Ascending aorta (tissue), 2 donors: ENCODE results near the gene CHRNA4. TPM values are rescaled to one million over a fixed set of nuclear protein-coding genes. Genes with fewer than 3 reads are reported as not detected.

ENCODE experiments used
- DNase-seq, 2 donors: peaks; one replicate each; pipeline ENCODE4 v3.0.0-alpha.2; 2019; ENCODE audit warnings: low spot score in 2 of 2
- H3K27ac ChIP-seq, 2 donors: fragments of 200-600 bp; sonication (generic); one replicate each; pipeline ENCODE4 v1.5.1; 2016 to 2017; ENCODE audit warnings: mild to moderate bottlenecking in 1 of 2
- H3K27me3 ChIP-seq: fragments of 200-600 bp; sonication (generic); one replicate; pipeline ENCODE4 v1.5.1; 2017
- H3K36me3 ChIP-seq, 2 donors: fragments of 200-600 bp; sonication (generic); one replicate each; pipeline ENCODE4 v1.5.1; 2016
- H3K4me1 ChIP-seq, 2 donors: fragments of 200-600 bp; sonication (generic); one replicate each; pipeline ENCODE4 v1.5.1; 2016 to 2017; ENCODE audit warnings: mild to moderate bottlenecking in 1 of 2
- H3K4me3 ChIP-seq, 2 donors: fragments of 200-600 bp; sonication (generic); one replicate each; pipeline ENCODE4 v1.5.1; 2016 to 2017; ENCODE audit warnings: mild to moderate bottlenecking in 1 of 2
- H3K9me3 ChIP-seq, 2 donors: fragments of 200-600 bp; sonication (generic); one replicate each; pipeline ENCODE4 v1.5.1; 2016
- intact Hi-C: fragments of 100-400 bp; cut with DNase I; formaldehyde crosslinking; loops from one replicate; pipeline ENCODE4 v1.15.1; 2023
- total RNA-seq: library from RNA; depleted of rRNA; stranded (reverse); fragments of >200 nt; gene quantifications from one replicate; pipeline ENCODE4 v1.1.0, GENCODE V29; 2016
- TF ChIP-seq, protein P1 (sequence below), 3 experiments: fragments of 200-600 bp in 2 of 3; fragments of 450-650 bp in 1 of 3; sonication (generic) in 2 of 3; IDR thresholded peaks; one replicate each; pipeline ENCODE4 v1.5.1; 2016 to 2019; ENCODE audit warnings: antibody characterized with exemption in 3 of 3, mild to moderate bottlenecking in 1 of 3, moderate library complexity in 1 of 3

CHRNA4 gene
- total RNA-seq, 1 donor from 2014 or later, result not detected

DNA sequence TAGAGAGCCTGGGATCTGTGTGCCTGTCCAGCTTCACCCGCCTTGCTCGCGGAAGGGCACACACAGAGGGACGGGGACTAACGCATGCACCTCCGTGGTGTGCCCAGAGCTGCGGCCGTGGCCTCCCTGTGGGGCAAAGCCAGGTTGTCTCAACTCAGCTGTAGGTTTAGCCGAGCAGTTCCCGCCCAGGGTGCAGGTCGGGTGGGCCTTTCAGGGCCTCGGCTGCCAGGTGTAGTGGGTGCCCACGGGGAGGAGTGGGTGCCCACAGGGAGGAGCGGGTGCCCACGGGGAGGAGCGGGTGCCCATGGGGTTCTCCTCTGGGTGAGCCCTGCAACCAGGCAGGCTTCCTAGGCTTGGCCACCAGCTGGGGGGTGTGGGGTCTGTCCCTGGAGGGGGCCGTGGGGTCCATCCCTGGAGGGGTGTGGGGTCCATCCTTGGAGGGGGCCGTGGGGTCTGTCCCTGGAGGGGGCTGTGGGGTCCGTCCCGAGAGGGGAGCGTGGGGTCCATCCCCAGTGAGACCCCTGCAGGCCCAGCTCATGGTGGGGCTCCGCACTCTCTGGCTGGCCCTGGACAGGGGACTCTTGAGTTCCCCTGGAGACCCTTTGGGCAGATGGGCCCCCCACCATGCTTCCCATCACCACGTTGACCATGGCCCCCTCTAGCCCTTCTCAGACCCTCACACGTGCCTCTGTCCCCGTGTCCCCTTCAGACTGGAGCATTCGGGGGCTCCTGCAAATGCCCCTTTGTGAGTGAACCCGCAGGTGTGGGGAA, 37.8 kb upstream of the CHRNA4 start:
- no peak for DNase-seq
- Histone ChIP-seq H3K27me3 (no peaks in the 10 kb centered on the region), H3K9me3 (no peaks in the 10 kb centered on the region), H3K36me3 (no peaks in the 10 kb centered on the region), H3K4me1 (no peaks in the 10 kb centered on the region), H3K4me3 (no peak overlapping the region), H3K27ac (no peak overlapping the region)
- TF ChIP-seq, protein P1, sequence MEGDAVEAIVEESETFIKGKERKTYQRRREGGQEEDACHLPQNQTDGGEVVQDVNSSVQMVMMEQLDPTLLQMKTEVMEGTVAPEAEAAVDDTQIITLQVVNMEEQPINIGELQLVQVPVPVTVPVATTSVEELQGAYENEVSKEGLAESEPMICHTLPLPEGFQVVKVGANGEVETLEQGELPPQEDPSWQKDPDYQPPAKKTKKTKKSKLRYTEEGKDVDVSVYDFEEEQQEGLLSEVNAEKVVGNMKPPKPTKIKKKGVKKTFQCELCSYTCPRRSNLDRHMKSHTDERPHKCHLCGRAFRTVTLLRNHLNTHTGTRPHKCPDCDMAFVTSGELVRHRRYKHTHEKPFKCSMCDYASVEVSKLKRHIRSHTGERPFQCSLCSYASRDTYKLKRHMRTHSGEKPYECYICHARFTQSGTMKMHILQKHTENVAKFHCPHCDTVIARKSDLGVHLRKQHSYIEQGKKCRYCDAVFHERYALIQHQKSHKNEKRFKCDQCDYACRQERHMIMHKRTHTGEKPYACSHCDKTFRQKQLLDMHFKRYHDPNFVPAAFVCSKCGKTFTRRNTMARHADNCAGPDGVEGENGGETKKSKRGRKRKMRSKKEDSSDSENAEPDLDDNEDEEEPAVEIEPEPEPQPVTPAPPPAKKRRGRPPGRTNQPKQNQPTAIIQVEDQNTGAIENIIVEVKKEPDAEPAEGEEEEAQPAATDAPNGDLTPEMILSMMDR (IDR thresholded peaks at IDR 0.05), result no peak
- intact Hi-C loops, result no loop called here

DNA sequence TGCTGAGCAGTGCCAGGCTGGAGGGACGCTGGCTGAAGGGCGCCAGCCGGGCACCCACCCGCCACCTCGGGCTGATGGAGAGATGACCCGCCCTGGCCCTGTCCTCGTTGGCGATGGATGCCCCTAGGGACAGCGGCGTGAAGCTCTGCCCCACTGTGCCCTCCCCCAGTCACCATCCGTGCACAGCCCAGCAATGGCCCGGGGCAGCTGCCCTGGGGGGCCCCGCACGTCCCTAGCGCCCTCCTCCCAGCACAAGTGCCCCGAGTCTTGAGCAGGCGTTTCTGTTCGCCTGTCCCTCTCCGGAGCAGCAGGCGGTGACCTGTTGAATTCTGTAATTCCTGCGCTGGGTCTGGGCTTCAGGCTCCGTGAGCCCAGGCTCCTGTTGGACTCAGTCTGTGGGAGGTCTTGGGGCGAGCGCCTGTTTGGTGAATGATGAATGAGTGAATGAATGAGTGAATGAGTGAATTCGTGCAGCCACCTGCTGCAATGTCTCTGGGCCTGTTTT, 36.8 kb upstream of the CHRNA4 start:
- no peaks in the 10 kb centered on the region for H3K9me3 ChIP-seq
- H3K36me3 ChIP-seq, result no peaks in the 10 kb centered on the region
- no peak for DNase-seq
- intact Hi-C loops, result no loop called here
- no peak overlapping the region for H3K4me3 ChIP-seq
- H3K27me3 ChIP-seq, result no peaks in the 10 kb centered on the region
- no peaks in the 10 kb centered on the region for H3K4me1 ChIP-seq
- no peak overlapping the region for H3K27ac ChIP-seq
- TF ChIP-seq, protein P1 (IDR thresholded peaks at IDR 0.05), result no peak

DNA sequence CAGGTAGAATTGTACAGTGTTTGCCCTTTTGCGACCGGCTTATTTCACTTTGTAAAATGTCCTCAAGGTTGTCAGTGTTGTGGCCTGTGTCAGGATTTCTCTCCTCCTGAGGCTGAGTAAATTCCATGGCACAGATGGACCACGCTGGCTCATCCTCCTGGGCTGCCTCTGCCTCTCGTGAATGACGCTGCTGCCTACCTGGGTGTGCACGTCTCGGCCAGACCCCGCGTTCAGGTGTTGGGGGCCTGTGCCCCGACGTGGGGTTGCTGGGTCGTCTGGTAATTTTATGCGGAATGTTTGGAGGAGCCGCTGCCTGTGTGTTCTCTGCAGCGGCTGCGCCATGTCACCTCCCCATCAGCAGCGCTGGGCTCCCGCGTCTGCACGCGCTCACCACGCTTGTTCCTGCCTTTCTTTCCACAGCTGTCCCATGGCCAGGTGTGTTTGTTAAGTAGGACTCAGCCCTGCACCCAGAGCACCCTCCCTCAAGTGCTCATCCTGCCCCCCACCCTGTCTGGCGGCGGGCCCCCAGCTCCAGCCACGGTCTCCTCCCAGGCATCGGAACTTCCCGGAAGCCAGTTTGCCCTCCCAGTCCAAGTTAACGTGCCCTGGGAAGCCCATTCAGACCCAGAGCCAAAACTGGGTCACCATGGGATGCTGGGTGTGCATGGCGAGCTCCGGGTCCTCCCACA, 36.1 kb upstream of the CHRNA4 start:
- Histone ChIP-seq H3K9me3 (no peaks in the 10 kb centered on the region), H3K4me3 (no peak overlapping the region), H3K36me3 (no peaks in the 10 kb centered on the region), H3K27ac (no peak overlapping the region), H3K4me1 (no peaks in the 10 kb centered on the region), H3K27me3 (no peaks in the 10 kb centered on the region)
- intact Hi-C loops, result no loop called here
- no peak for DNase-seq
- TF ChIP-seq, protein P1 (IDR thresholded peaks at IDR 0.05), result no peak

DNA sequence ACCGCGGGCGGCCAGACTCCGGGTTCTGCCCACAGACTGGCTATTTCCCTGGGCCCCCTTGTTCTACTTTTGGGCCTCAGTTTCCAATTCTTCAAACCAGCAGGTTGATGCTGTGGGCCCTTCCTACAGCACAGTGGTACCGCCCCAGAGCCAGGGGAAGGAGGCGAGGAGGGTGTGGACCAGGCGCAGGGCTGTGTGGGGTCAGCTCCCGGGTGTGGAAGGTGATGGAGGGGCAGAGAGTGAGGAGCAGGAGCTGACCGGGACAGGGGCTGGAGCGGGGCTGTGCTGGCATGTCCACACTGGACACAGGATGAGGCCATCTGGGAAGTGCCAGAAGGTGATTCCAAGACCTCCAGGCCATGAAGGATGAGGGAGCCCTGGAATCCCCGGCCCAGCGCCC, 35.2 kb upstream of the CHRNA4 start:
- H3K27ac ChIP-seq, result no peak overlapping the region
- no peaks in the 10 kb centered on the region for H3K36me3 ChIP-seq
- H3K9me3 ChIP-seq, result no peaks in the 10 kb centered on the region
- intact Hi-C loops, result no loop called here
- TF ChIP-seq, protein P1 (IDR thresholded peaks at IDR 0.05), result no peak
- no peaks in the 10 kb centered on the region for H3K4me1 ChIP-seq
- H3K27me3 ChIP-seq, result no peaks in the 10 kb centered on the region
- DNase-seq, result no peak
- H3K4me3 ChIP-seq, result no peak overlapping the region

DNA sequence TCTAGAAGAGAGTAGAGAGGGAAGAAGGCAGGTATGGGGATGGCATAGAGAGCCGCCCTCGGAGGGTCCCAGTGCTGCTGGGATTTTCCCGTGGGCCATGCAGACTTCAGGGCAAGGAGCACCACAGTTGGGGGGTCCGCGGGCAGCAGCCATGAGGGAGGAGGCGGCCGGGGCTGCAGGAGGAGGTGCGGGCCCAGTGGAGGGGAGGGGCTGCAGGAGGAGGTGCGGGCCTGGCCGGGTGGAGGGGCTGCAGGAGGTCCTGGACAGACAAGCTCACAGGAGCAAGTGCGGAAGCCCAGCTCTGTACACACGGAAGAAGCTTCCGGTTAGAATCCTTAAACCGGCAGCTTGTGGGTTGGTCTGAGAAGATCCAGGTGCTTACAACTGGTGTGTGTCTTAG, 34.6 kb upstream of the CHRNA4 start:
- Histone ChIP-seq H3K27me3 (no peaks in the 10 kb centered on the region), H3K27ac (no peak overlapping the region), H3K36me3 (no peaks in the 10 kb centered on the region), H3K9me3 (peaks cover 0 to 3% of the 10 kb centered on the region in 2 donors), H3K4me1 (no peaks in the 10 kb centered on the region), H3K4me3 (no peak overlapping the region)
- TF ChIP-seq, protein P1 (IDR thresholded peaks at IDR 0.05), result no peak
- DNase-seq, result no peak
- intact Hi-C loops, result no loop called here
